ENCODE measurements around the gene TRPC1. TPM values are rescaled to one million over a fixed set of nuclear protein-coding genes. Genes with fewer than 3 reads are reported as not detected.
"Not testable (repeated sequence)": the region's sequence is repeated elsewhere in the genome, so short reads cannot be mapped to it uniquely, and the experiment has no call there.

TRPC1 gene
- 1 to 10 TPM; 3.1 to 4.8 TPM for total RNA-seq

DNA sequence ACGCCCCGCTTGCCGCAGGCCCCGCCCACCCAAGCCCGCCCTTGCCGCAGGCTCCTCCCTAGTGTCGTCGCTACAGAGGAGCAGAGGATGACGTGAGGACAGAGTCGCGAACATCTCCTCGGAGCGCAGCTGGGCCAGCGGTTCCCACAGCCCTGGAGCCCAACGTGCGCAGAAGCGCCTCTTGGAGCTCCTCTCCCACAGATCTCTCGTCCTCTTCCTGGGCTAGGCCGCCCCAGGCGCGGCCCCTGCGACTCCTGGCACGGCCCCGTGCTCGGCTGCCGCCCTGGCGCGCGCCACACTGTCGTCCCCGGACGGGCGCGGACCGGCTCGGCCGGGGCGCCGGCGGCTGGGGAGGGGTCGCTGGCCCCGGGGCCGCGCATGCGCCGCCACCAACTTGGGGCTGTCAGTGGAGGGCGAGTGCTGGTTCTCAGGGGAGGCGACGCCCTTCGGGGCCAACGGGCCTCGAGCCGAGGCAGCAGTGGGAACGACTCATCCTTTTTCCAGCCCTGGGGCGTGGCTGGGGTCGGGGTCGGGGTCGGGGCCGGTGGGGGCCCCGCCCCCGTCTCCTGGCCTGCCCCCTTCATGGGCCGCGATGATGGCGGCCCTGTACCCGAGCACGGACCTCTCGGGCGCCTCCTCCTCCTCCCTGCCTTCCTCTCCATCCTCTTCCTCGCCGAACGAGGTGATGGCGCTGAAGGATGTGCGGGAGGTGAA is at the start of gene TRPC1:
TSS of gene TRPC1 (plus strand) at position 67 of the 714 bp plus-strand sequence. CDS start at position 593, 526 bp downstream.
- Mint-ChIP-seq H3K4me3 (peak within 1 kb of the TSS; percentile 83), H3K36me3 (ENCODE audit: low read depth) (no peaks in the 10 kb centered on the region), H3K27me3 (ENCODE audit: low read depth) (peaks cover 20% of the 10 kb centered on the region), H3K9me3 (no peaks in the 10 kb centered on the region), H3K4me1 (ENCODE audit: low read depth) (peaks cover 10% of the 10 kb centered on the region), H3K27ac (peak within 1 kb of the TSS; percentile 82)
- DNase-seq = peak; percentile 57
- CTCF ChIA-PET = no interaction called here
- intact Hi-C loops (cut with micrococcal nuclease) = loop anchor here (1.0 to 10.0 kb wide), 9 partner anchors 128 to 1247 kb away; partner anchors contain the start of genes ATP1B3, ATR, DIPK2A and GK5

DNA sequence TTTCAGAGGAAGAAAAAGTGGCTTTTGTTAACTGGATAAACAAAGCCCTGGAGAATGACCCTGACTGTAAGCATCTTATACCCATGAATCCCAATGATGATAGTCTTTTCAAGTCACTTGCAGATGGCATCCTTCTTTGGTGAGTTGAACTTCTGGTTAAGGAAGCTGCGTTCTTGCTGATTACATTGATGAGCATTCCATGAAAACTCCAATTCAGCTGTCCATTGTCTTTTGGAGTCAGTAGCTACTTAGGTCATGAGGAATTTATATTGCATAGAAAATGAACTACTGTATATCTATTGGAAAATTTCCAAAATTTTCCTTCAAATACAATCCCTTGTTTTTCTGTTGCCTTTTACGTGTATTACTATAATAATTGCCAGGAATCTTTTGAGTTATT is 47.7 kb upstream of the TRPC1 start:
- peaks cover 3% of the 10 kb centered on the region for H3K36me3 Mint-ChIP-seq (ENCODE audit: low read depth)
- DNase-seq = no peak
- no peaks in the 10 kb centered on the region for H3K9me3 Mint-ChIP-seq
- no peaks in the 10 kb centered on the region for H3K27me3 Mint-ChIP-seq (ENCODE audit: low read depth)
- no peak overlapping the region for H3K27ac Mint-ChIP-seq
- H3K4me3 Mint-ChIP-seq = no peak overlapping the region
- intact Hi-C loops (cut with micrococcal nuclease) = no loop called here
- CTCF ChIA-PET = no interaction called here
- no peaks in the 10 kb centered on the region for H3K4me1 Mint-ChIP-seq (ENCODE audit: low read depth)

DNA sequence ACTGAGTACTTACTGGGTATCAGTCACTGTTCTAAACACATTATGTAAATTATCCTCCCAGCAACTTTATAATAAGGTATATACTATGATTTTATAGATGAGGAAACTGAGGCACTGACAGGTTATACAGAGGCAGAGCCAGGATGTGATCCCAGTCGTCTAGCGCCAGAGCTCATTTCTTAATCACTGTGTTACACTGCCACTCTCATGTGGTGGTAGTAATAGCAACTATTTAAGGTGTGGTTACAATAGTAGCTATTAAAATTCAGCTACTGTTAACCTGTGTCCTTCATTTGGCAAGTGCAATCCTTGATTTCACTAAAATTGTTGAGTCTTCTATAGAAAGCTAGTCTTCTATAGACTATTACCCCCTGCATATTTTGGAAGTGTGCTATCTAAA is 43.1 kb upstream of the TRPC1 start:
- Mint-ChIP-seq H3K27ac (no peak overlapping the region), H3K9me3 (no peaks in the 10 kb centered on the region), H3K4me3 (no peak overlapping the region), H3K36me3 (ENCODE audit: low read depth) (no peaks in the 10 kb centered on the region), H3K4me1 (ENCODE audit: low read depth) (no peaks in the 10 kb centered on the region), H3K27me3 (ENCODE audit: low read depth) (no peaks in the 10 kb centered on the region)
- DNase-seq = no peak
- CTCF ChIA-PET = no interaction called here
- intact Hi-C loops (cut with micrococcal nuclease) = no loop called here

DNA sequence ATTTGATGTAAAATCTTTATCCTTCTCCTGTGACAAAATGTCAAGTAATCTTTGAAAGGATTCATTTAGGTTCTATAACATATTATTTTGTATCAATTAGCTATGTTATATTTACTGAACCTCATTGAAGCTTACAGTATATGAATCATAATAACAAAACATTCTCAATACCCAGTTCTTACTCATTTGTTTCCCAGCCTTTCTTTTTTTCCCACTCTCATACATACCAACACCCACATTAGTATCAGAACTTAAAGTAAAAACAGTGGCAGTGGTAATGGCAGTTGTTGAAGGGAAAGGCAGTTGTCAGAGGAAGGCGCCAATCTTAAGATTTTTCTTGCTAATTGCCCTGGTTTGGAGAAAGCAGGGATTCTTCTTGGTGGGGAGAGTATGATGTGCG is 33.2 kb upstream of the TRPC1 start:
- Mint-ChIP-seq H3K27ac (no peak overlapping the region), H3K27me3 (ENCODE audit: low read depth) (no peaks in the 10 kb centered on the region), H3K9me3 (no peaks in the 10 kb centered on the region), H3K4me3 (no peak overlapping the region), H3K4me1 (ENCODE audit: low read depth) (peaks cover 4% of the 10 kb centered on the region), H3K36me3 (ENCODE audit: low read depth) (no peaks in the 10 kb centered on the region)
- DNase-seq = no peak
- CTCF ChIA-PET = no interaction called here
- intact Hi-C loops (cut with micrococcal nuclease) = no loop called here

DNA sequence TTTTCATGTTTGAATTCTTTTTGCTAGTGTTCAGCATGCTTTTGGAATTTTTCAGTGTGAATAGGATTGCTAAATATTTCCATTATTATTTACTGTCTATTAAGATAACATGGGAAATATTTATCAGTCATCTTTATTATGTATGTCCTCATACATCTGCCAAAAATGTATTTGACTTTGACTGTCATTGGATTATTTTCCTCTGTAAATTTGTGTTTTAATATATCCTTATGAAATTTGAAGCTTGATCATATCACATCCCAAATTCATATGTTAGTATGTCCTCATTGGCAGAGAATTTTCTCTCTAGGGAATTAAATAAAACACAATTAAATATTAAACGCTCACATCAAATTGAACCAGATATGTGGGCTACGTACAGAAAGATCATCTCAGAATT is 32.3 kb upstream of the TRPC1 start:
- no peak overlapping the region for H3K27ac Mint-ChIP-seq
- no peaks in the 10 kb centered on the region for H3K36me3 Mint-ChIP-seq (ENCODE audit: low read depth)
- DNase-seq = no peak
- CTCF ChIA-PET = no interaction called here
- no peaks in the 10 kb centered on the region for H3K27me3 Mint-ChIP-seq (ENCODE audit: low read depth)
- intact Hi-C loops (cut with micrococcal nuclease) = no loop called here
- no peak overlapping the region for H3K4me3 Mint-ChIP-seq
- peaks cover 4% of the 10 kb centered on the region for H3K4me1 Mint-ChIP-seq (ENCODE audit: low read depth)
- H3K9me3 Mint-ChIP-seq = no peaks in the 10 kb centered on the region

DNA sequence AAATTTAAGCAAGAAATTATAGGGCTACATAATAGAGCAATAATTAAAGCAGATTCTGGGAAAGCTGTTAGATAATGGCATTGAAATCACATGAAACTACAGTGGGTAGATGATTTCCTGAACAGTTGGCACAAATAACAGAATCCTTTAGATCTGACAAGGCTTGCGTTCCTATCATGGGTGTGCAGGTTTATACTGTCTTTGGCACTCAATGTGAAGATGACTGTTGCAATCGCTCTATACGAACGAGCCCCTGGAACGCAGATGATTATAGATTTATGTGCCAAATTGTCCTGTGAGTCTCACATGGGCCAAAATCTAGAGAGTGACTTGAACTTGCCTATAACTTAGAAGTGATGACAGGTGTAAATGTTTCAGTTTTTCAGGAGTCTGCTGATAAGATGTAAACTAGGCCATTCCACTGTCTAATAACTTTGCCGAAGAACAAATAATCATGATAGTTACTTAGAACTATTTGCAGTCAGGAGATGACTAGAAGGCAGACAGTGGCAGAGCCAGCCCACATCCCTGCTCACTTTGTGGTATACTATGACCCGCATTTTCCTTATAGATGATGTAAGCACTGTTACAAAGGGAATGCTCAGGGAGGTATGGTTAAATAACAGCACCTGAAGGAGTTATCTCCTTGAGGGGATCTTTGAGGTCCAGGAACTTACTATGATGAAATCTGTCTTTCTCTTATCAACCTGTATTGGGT is 30.5 kb upstream of the TRPC1 start:
- Mint-ChIP-seq H3K27ac (no peak overlapping the region), H3K4me3 (no peak overlapping the region), H3K36me3 (ENCODE audit: low read depth) (no peaks in the 10 kb centered on the region), H3K27me3 (ENCODE audit: low read depth) (no peaks in the 10 kb centered on the region), H3K9me3 (no peaks in the 10 kb centered on the region), H3K4me1 (ENCODE audit: low read depth) (peaks cover 4% of the 10 kb centered on the region)
- intact Hi-C loops (cut with micrococcal nuclease) = no loop called here
- CTCF ChIA-PET = no interaction called here
- DNase-seq = no peak

DNA sequence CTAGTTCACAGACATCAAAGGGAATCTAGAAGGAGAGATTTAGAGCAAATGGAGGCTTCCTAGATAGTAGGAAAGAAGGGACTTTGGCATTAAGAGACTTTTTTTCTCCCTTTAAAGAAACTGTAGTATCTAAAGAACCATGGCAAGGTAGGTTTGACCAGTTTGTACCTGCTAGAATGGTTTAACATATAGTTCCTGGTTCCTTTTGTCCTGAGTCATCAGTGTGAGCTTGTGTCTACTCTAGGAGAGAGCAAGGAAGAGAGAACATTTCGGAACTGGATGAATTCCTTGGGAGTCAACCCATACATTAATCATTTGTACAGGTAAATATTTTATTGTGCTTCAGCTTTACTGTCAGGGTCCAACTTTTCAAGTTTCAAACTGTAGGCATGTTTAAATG is 29.6 kb upstream of the TRPC1 start:
- CTCF ChIA-PET = interaction anchor here (1.1 kb wide), 1 partner anchor 77 kb away, joined by 3 read pairs; no protein-coding TSS in a partner anchor
- DNase-seq = no peak
- H3K4me3 Mint-ChIP-seq = no peak overlapping the region
- intact Hi-C loops (cut with micrococcal nuclease) = no loop called here
- H3K36me3 Mint-ChIP-seq (ENCODE audit: low read depth) = no peaks in the 10 kb centered on the region
- peaks cover 4% of the 10 kb centered on the region for H3K4me1 Mint-ChIP-seq (ENCODE audit: low read depth)
- H3K9me3 Mint-ChIP-seq = no peaks in the 10 kb centered on the region
- no peak overlapping the region for H3K27ac Mint-ChIP-seq
- H3K27me3 Mint-ChIP-seq (ENCODE audit: low read depth) = no peaks in the 10 kb centered on the region

DNA sequence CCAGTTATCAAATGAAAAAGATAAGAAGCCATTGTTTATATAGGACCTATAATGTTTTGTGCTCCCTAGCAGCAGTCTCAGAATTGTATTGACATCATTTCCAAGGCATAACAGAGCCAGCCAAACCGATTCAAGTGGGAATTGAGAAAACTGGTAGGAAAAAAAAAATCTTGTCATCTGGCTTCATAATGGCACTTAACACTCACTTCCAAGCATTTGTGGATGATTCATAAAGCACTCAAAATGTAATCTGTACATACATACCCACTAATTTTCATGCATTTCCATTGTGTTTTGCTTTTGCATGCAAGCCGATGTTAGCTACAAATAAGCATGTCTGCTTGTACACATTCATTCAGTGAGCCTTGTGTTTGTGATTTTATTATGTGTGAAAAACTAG is 18.6 kb upstream of the TRPC1 start:
- H3K4me3 Mint-ChIP-seq = no peak overlapping the region
- CTCF ChIA-PET = interaction anchor here (0.6 to 0.7 kb wide), 2 partner anchors 9 to 23 kb away, joined by 4 read pairs; no protein-coding TSS in a partner anchor
- intact Hi-C loops (cut with micrococcal nuclease) = no loop called here

DNA sequence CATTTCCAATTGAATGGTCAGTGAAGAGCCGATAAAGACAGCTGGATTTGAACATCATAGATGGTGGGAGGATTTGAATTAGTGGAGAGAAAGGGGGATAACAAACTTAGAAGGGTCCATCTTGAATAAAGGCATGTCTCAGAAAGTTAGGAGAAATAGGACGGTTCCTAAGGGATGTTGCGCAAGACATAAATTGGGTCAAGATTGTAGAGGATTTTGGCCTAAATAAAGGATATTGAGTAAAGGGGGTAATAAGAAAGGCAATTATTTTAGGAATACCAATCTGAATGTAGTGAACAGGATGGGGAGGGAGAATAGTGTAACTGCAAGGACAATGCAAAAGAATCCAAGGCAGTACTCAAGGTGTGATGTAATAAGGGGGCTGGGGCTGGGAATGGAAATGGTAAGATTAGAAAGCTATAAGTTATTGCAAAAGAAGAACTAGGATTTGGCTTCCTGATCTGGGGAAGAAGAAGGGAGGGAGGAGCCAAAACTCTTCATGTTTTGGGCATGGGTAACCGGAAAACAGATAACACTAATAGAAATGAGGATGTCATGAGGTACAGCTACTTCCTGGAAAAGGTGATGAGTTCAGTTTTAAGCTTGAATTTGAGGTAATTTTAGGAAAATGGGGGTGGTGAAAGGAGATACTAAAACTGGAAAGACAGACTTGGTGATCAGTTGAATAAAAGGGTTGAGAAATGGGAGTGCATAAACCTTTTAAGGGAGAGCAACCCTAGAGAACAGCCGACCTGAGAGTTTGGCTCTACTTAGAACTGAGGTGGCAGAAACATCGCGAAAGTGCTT is 17.3 kb upstream of the TRPC1 start:
- H3K36me3 Mint-ChIP-seq (ENCODE audit: low read depth) = no peaks in the 10 kb centered on the region
- H3K4me3 Mint-ChIP-seq = no peak overlapping the region
- DNase-seq = no peak
- CTCF ChIA-PET = no interaction called here
- no peaks in the 10 kb centered on the region for H3K27me3 Mint-ChIP-seq (ENCODE audit: low read depth)
- no peaks in the 10 kb centered on the region for H3K9me3 Mint-ChIP-seq
- H3K4me1 Mint-ChIP-seq (ENCODE audit: low read depth) = no peaks in the 10 kb centered on the region
- intact Hi-C loops (cut with micrococcal nuclease) = no loop called here
- no peak overlapping the region for H3K27ac Mint-ChIP-seq

More for the DNA sequence above, 18.6 kb upstream of the TRPC1 start:
- no peak overlapping the region for H3K27ac Mint-ChIP-seq
- no peaks in the 10 kb centered on the region for H3K36me3 Mint-ChIP-seq (ENCODE audit: low read depth)
- H3K4me1 Mint-ChIP-seq (ENCODE audit: low read depth) = no peaks in the 10 kb centered on the region
- no peaks in the 10 kb centered on the region for H3K9me3 Mint-ChIP-seq
- no peaks in the 10 kb centered on the region for H3K27me3 Mint-ChIP-seq (ENCODE audit: low read depth)
- DNase-seq = no peak

DNA sequence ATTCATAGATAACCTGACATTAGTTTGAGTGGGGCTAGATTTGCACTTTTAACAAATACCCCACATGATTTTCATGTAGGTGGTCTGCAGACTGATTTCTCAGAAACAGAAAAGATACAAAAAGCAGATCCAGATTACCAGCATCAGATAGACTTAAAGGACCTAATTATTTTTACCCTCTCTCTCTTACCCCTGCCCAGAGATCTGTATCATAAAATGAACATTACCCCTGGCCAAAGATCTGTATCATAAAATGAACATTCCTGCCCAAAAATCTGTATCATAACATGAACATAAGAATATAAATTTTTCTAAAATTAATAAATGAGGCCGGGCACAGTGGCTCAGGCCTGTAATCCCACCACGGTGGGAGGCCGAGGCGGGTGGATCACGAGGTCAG is 14.6 kb upstream of the TRPC1 start:
- no peak for DNase-seq
- CTCF ChIA-PET = no interaction called here
- Mint-ChIP-seq H3K9me3 (no peaks in the 10 kb centered on the region), H3K4me1 (ENCODE audit: low read depth) (no peaks in the 10 kb centered on the region), H3K27me3 (ENCODE audit: low read depth) (no peaks in the 10 kb centered on the region), H3K36me3 (ENCODE audit: low read depth) (no peaks in the 10 kb centered on the region), H3K27ac (no peak overlapping the region), H3K4me3 (no peak overlapping the region)
- intact Hi-C loops (cut with micrococcal nuclease) = no loop called here

DNA sequence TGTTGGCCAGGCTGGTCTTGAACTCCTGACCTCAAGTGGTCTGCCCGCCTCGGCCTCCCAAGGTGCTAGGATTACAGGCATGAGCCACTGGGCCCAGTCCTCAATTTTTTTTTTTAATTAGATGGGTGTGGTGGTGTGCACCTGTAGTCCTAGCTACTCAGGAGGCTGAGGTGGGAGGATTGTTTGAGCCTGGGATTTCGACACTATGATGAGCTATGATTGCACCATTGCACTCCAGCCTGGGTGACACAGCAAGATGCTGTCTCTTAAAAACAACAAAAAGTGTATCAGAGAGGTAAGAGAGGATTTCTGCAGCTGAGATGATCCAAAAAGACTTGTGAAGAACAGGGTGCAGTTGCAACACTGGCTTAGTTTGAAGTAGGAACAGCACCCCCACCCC is 9.0 kb upstream of the TRPC1 start:
- intact Hi-C loops (cut with micrococcal nuclease); CTCF ChIA-PET; H3K36me3 Mint-ChIP-seq (ENCODE audit: low read depth); H3K9me3 Mint-ChIP-seq; H3K4me3 Mint-ChIP-seq; H3K4me1 Mint-ChIP-seq (ENCODE audit: low read depth); DNase-seq; H3K27ac Mint-ChIP-seq: not testable (repeated sequence)
- peaks cover 15% of the 10 kb centered on the region for H3K27me3 Mint-ChIP-seq (ENCODE audit: low read depth)

DNA sequence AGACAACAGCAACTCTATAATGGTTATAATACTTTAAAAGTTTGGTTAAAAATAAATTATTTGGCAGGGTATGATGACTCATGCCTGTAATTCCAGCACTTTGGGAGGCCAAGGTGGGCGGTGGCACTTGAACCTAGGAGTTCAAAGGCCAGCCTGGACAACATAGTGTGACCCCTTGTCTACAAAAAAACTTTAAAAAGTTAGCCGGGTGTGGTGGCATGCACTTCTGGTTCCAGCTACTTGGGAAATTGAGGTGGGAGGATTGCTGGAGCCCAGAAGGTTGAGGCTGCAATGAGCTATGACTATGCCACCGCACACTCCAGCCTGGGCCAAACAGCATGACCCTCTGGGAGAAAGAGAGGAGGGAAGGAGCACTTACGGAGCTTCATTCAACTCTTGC is 7.7 kb upstream of the TRPC1 start:
- CTCF ChIA-PET = no interaction called here
- no peaks in the 10 kb centered on the region for H3K36me3 Mint-ChIP-seq (ENCODE audit: low read depth)
- intact Hi-C loops (cut with micrococcal nuclease) = no loop called here
- no peaks in the 10 kb centered on the region for H3K9me3 Mint-ChIP-seq
- peaks cover 15% of the 10 kb centered on the region for H3K27me3 Mint-ChIP-seq (ENCODE audit: low read depth)
- DNase-seq = no peak
- no peak overlapping the region for H3K27ac Mint-ChIP-seq
- no peaks in the 10 kb centered on the region for H3K4me1 Mint-ChIP-seq (ENCODE audit: low read depth)
- no peak overlapping the region for H3K4me3 Mint-ChIP-seq

Measured in activated naive CD4-positive, alpha-beta T cell treated with anti-CD3 and anti-CD28 coated beads for 36 hours (primary cell).